Measurements from ENCODE around the gene DNAJB1.
A peak's percentile ranks its signal among the peaks of the same experiment; 100 is the strongest.

The DNAJB1 gene

DNA sequence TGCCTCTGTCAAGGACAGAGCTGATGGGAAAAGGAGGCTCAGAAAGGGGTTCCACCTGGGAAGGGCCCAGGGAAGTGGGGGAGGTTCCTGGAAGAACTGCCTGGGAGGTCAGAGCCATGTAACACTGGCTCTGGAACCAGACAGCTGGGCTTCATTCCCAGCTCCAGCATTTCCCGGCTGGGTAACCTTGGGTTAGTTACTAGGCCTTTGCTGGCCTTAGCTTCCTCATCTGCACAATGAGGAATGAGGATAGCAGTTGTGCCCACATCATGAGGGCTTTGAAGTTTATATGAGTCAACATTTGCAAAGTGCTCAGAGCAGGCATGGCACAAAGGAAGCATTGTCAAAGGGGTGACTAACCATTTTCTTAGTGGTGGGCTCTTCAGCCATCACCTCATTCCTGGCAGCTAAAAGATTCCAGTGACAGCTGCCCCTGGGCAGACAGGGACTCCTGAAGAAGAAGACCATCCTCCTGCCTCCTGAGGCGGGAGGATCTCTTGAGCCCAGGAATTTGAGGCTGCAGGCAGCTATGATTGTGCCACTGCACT is 1.7 kb upstream of the DNAJB1 start:
- DNase-seq (no peak), ATAC-seq (replicated peaks) (no peak)
- H3K36me3 Mint-ChIP-seq, result peaks cover 21 to 27% of the 10 kb centered on the region in 2 donors

DNA sequence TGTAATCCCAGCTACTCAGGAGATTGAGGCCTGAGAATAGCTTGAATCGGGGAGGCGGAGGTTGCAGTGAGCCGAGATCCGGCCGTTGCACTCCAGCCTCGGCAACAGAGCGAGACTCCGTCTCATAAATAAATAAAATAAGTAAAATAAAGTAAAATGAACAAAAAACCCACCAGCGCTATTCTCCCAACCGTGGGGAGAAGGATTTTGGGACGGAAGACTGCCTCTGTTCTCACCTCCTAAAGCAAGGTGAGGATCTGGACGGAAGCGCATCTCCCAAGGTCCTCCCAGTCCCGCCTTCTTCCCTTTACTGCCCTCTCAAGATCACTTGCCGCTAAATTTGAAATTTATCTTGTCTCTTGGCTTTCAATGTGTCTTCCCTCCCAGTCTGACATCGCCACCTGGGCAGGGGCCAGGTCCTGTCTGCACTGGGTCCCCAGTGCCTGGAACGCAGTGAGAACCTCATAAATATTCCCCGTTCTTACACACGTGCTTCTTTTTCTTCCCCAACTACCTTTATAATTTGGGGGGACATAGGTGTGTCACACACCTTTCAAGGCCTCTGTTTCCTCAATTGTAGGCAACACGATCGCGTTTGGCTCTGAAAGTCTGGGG is 1.2 kb upstream of the DNAJB1 start:
- ATAC-seq (replicated peaks), result no peak
- peak overlapping the region; percentile 94 to 95 for H3K4me3 Mint-ChIP-seq
- no peaks in the 10 kb centered on the region for H3K9me3 Mint-ChIP-seq
- peaks cover 27 to 33% of the 10 kb centered on the region in 2 donors for H3K36me3 Mint-ChIP-seq
- DNase-seq, result no peak
- H3K27ac Mint-ChIP-seq, result peak overlapping the region; percentile 99
- H3K27me3 Mint-ChIP-seq, result no peaks in the 10 kb centered on the region
- peaks cover 41 to 64% of the 10 kb centered on the region in 2 donors for H3K4me1 Mint-ChIP-seq

More for the DNA sequence above, 1.7 kb upstream of the DNAJB1 start:
- H3K4me1 Mint-ChIP-seq, result peaks cover 36 to 58% of the 10 kb centered on the region in 2 donors
- peak overlapping the region; percentile 99 for H3K27ac Mint-ChIP-seq
- no peaks in the 10 kb centered on the region for H3K9me3 Mint-ChIP-seq
- H3K27me3 Mint-ChIP-seq, result no peaks in the 10 kb centered on the region
- H3K4me3 Mint-ChIP-seq, result peak overlapping the region; percentile 94 to 95

DNA sequence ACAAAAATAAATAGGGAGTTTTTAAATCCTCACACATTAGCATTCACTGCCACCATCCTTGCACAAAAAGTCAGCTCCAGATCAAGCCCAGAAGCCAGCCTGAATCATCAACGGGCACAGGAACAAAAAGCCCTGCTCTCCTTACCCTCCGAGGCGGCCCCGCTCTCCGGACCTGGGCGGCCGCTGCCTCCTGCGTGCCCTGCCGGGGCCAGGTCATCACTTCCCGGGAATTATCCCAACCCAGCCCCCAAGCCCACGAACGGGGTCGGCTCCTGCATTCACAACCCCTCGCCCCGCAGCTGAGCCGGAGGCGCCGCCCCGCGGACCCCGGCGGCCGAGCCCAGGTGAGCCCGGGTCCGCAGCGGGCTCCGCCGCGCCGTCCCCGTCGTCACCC is 754 bp downstream of the DNAJB1 start:
- peaks cover 30 to 45% of the 10 kb centered on the region in 2 donors for H3K36me3 Mint-ChIP-seq
- ATAC-seq (replicated peaks) (no peak), DNase-seq (no peak)
- H3K9me3 Mint-ChIP-seq, result no peaks in the 10 kb centered on the region
- H3K27me3 Mint-ChIP-seq, result no peaks in the 10 kb centered on the region
- peaks cover 36 to 69% of the 10 kb centered on the region in 2 donors for H3K4me1 Mint-ChIP-seq
- peak overlapping the region; percentile 88 for H3K27ac Mint-ChIP-seq
- peak overlapping the region; percentile 94 to 95 for H3K4me3 Mint-ChIP-seq

DNA sequence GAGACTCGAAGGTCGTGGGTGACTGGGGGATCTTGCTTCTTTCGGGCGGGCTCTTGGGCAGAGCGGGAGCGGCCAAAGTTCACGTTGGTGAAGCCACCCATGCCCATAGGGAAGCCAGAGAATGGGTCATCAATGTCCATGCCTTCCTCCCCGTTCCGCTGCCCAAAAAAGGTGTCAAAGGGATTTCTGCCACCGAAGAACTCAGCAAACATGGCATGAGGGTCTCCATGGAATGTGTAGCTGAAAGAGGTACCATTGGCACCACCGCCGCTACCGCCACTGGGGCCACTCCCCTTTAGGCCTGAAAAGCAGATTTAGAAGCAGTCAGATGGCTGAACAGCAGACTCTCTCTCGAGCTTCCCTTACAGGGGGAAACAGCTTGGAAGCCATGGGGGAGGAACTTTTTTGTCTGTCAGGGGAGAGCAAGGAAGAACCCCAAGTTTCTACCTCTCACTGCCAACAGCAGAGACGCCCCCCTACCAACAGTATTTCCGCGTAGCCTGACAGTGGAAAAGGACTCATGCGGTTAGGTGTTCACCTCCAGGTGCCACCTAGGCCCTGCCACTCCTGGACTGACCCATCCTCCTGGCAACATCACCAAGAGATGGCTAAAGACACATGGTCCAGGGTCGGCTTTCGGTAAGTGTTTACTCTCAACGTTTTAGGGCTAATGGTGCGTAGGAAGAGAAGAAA is 1.3 kb downstream of the DNAJB1 start:
- Mint-ChIP-seq H3K4me3 (peak overlapping the region; percentile 94 to 95), H3K4me1 (peaks cover 32 to 64% of the 10 kb centered on the region in 2 donors), H3K9me3 (no peaks in the 10 kb centered on the region), H3K27me3 (no peaks in the 10 kb centered on the region), H3K36me3 (peaks cover 30 to 45% of the 10 kb centered on the region in 2 donors), H3K27ac (peak overlapping the region; percentile 88)
- DNase-seq (no peak), ATAC-seq (replicated peaks) (no peak)

DNA sequence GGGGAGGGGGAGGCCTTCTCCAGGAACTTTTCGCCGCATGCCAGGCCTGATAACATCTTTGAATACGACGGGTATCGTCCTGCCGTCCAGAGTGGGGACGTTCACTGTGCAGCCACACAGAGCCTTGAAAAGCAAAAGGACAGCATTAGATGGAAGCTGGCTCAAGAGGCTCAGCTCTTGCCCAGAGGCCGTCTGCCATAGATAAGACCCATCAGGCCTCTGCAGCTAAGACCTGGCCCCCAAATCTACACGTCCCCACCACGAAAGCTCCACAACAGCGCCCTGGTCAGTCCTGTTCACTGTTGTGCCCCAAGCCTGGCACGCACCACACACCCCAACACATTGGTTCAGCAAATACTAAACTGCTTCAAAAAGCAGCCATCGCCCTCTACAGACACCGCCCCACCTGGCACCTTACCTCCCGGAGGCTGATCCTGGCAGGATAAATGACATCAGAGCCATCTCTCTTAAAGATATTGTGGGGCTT is 2.1 kb downstream of the DNAJB1 start:
- Mint-ChIP-seq H3K9me3 (no peaks in the 10 kb centered on the region), H3K27ac (peak overlapping the region; percentile 31), H3K4me3 (peak overlapping the region; percentile 94 to 95), H3K36me3 (peaks cover 30 to 45% of the 10 kb centered on the region in 2 donors), H3K27me3 (no peaks in the 10 kb centered on the region), H3K4me1 (peaks cover 32 to 59% of the 10 kb centered on the region in 2 donors)
- no peak for DNase-seq
- ATAC-seq (replicated peaks), result no peak

DNA sequence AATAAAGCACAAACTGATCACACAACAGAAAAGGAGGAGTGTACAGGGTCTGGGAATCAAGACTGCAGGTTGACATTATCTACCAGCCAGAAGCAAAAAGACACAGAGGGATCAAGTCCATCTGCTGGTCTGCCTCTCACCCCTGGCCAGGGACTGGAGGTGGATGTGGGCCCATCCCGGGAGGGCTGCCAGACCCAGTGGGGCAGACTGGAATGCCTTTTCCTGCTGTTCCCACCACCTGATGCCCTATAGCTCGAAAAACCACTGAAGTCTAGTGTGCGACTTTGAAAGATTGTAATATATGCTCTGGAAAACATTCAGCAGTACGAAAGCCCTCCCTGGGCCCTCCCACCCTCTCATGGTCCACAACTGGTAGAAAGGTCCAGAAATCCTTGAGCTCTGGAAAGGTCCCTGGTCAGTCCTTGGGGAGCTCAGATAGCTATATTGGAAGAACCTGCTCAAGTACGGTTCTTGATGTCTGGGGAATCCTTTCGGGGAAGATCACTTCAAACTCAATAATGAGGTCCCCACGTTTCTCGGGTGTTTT is 2.6 kb downstream of the DNAJB1 start:
- peak overlapping the region; percentile 81 for H3K27ac Mint-ChIP-seq
- H3K36me3 Mint-ChIP-seq, result peaks cover 30 to 45% of the 10 kb centered on the region in 2 donors
- no peaks in the 10 kb centered on the region for H3K9me3 Mint-ChIP-seq
- no peaks in the 10 kb centered on the region for H3K27me3 Mint-ChIP-seq
- H3K4me3 Mint-ChIP-seq, result peak overlapping the region; percentile 94 to 95
- ATAC-seq (replicated peaks), result no peak
- peaks cover 32 to 59% of the 10 kb centered on the region in 2 donors for H3K4me1 Mint-ChIP-seq
- DNase-seq, result no peak

DNA sequence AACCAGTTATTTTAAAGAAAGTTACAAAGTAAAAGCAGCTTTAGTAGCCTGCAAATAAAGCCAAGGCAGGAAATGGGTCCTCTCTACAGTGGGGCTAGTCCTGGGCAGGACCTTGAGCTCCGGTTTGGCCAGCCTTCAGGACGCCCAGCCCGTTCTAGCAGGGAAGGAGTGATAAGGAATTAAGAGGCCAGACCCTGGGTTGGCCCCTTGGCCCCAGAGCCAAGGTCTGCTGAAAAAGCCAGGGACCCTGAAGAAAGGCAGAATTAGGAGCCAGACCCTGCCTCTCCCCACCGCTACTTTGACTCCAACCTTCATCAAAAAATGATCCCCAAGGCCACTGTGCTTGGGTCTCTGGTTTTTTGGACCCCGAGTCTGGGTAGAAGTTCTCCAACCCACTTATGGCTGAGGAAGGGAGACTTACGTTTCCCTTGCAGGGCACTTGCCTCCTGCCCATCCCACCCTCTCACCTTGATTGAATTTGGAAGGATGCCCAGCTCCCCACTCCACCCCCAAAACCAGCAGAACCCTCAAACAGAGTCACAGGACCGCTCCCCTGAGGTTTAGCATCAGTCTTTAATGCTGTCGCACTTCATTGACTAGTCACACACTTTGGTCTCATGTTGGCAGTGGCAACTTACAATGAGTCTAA is 3.9 kb downstream of the DNAJB1 start:
- ATAC-seq (replicated peaks), result no peak
- no peak for DNase-seq
- Mint-ChIP-seq H3K36me3 (peaks cover 30 to 45% of the 10 kb centered on the region in 2 donors), H3K4me3 (peak overlapping the region; percentile 5 to 49), H3K4me1 (peaks cover 27 to 52% of the 10 kb centered on the region in 2 donors), H3K27me3 (no peaks in the 10 kb centered on the region), H3K27ac (peak overlapping the region; percentile 81), H3K9me3 (no peaks in the 10 kb centered on the region)

DNA sequence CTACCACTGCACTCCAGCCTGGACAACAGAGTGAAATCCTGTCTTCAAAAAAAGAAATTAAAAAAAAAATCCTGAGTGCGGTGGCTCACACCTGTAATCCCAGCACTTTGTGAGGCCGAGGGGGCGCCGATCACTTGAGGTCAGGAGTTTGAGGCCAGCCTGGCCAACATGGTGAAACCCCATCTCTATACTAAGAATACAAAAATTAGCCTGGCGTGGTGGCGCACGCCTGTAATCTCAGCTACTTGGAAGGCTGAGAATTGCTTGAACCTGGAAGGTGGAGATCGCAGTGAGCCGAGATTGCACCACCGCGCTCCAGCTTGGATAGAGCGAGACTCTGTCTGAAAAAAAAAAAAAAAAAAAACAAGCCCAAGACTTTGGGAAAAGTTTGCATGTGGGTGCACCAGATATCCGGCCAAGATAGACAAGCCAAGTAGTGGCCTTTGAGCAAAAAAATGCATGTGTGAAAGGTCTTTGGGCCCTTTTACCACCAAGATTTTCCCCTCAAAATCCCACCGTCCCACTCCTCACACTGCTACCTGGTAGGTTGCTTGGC is 5.7 kb downstream of the DNAJB1 start:
- peaks cover 26 to 41% of the 10 kb centered on the region in 2 donors for H3K36me3 Mint-ChIP-seq
- no peak overlapping the region for H3K27ac Mint-ChIP-seq
- H3K27me3 Mint-ChIP-seq, result no peaks in the 10 kb centered on the region
- no peak for DNase-seq
- no peak overlapping the region for H3K4me3 Mint-ChIP-seq
- ATAC-seq (replicated peaks), result no peak
- no peaks in the 10 kb centered on the region for H3K9me3 Mint-ChIP-seq
- H3K4me1 Mint-ChIP-seq, result peaks cover 26 to 43% of the 10 kb centered on the region in 2 donors

DNA sequence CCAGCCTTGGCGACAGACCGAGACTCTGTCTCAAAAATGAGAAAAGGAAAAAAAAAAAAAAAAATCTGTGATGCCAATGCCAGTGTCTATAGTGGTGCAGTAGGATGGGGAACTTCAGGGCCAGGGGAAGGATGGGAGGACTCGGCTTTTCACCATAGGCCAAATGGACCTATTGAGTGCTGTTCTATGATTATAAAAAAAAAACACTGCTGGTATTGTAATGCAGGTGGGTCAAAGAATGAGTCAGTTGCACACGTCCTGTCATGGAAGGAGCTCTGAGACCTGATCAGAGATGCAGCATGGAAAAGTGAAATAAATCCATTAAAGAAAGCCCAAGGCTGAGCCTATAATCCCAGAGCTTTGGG is 7.0 kb downstream of the DNAJB1 start:
- Mint-ChIP-seq H3K4me1 (peaks cover 19 to 33% of the 10 kb centered on the region in 2 donors), H3K4me3 (no peak overlapping the region), H3K9me3 (no peaks in the 10 kb centered on the region), H3K27ac (no peak overlapping the region), H3K27me3 (no peaks in the 10 kb centered on the region), H3K36me3 (peaks cover 19 to 30% of the 10 kb centered on the region in 2 donors)
- no peak for DNase-seq
- no peak for ATAC-seq (replicated peaks)

DNA sequence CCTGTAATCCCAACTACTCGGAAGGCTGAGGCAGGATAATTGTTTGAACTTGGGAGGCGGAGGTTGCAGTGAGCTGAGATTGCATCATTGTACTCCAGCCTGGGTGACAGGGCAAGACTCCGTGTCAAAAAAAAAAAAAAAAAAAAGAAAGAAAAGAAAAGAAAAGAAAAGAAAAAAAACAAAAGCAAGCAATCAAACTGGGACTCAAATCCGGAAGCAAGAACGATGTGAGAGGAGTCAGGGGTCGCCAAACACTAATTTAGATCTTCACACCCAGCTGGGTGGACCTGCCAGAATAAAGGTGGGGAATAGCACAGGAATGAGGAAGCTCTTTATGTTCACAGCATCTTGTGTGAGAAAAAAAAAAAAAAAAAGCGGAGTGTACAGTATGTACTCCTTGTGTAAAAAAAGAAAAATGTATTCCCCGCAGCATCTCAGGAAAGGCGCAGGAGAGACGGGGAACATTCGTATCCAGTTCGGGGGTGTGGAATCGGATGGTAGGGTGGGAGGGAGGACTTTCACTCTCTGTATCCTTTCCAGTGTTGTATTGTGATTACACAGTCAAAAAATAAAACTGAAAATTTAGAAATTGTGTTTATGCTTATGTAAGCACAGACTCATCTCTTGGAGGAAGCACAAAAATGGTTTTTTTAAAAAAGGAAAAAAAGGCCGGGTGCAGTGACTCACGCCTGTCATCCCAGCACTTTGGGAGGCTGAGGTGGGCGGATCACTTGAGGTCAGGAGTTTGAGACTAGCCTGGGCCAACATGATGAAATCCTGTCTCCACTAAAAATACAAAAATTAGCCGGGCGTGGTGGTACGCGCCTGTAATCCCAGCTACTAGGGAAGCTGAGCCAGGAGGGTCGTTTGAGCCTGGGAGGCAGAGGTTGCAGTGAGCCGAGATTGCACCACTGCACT is 7.6 kb downstream of the DNAJB1 start:
- Mint-ChIP-seq H3K27ac (peak overlapping the region; percentile 67), H3K27me3 (no peaks in the 10 kb centered on the region), H3K9me3 (no peaks in the 10 kb centered on the region), H3K4me3 (no peak overlapping the region), H3K4me1 (peaks cover 15 to 28% of the 10 kb centered on the region in 2 donors), H3K36me3 (peaks cover 13 to 24% of the 10 kb centered on the region in 2 donors)
- DNase-seq (no peak), ATAC-seq (replicated peaks) (no peak)

DNA sequence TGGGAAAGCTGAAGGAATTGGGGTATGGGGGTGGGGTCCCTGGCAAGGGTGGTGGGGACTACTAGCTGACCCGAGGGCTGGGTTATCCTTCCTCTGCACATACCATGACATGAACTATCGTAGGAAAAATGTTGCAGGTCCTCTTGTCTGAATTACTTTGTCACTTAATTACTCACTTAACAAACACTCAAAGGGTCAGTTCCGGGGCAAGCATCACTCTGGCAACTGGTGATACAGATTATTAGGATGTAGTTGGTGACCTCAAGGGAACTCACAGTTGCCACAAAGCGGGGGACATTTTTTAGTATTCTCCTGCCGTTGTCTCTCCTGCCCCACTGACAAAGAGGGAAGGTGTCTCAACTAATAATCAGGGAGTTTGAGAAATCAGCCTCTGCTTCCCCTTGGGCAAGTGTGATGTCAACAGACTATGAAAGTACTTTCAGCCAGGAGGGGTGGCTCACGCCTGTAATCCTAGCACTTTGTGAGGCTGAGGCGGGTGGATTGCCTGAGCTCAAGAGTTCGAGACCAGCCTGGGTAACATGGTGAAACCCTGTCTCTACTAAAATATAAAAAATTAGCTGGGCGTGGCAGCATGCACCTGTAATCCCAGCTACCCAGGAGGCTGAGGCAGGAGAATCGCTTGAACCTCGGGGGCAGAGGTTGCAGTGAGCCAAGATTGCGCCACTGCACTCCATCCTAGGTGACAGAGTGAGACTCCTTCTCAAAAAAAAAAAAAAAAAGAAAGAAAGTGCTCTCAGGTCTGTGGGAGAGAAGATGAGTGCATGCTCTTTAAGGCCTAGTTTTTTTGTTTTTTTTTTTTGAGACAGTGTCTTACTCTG is 10.3 kb downstream of the DNAJB1 start:
- no peak for ATAC-seq (replicated peaks)
- Mint-ChIP-seq H3K27me3 (peaks cover 6 to 13% of the 10 kb centered on the region in 2 donors), H3K4me1 (peaks cover 6 to 7% of the 10 kb centered on the region in 2 donors), H3K27ac (no peak overlapping the region), H3K9me3 (no peaks in the 10 kb centered on the region), H3K36me3 (peaks cover 0 to 3% of the 10 kb centered on the region in 2 donors), H3K4me3 (no peak overlapping the region)
- no peak for DNase-seq

DNA sequence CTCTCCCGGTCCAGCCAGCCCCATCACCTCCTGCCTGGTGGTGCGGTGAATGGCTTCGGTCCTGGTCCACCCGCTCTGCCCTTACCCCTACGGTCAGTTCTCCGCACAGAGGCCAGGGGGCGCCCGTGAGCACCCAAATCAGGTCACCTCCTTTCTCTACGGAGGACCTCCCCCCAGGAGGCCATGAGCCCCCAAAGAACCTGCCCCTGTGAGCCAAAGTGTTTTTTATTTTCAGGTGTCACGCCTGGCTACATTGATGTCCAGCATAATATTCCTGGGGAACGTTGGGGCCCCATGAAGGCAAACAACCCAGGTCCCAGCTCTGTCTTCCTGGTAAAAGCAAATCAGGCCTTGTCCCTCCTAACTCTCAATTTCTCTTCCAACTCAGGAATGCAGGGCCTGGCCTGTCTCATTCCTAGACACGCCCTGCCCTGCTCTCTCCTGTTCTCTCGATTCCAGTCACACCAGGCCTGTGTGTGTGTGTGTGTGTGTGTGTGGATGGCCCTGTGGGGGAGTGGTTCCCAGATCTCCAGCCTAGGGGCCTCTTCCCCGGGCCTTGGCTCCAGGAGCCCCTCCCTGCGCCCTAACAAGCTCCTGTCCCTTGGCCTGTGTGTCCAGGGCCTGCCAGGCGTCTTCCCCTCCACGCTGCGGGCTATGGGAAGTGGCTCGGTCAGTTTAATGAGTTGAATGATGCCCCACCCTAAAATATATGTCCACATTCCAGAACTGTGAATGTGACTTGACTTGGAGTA is 12.5 kb downstream of the DNAJB1 start:
- Mint-ChIP-seq H3K36me3 (no peaks in the 10 kb centered on the region), H3K4me3 (peak overlapping the region in 1 of 2 donors; percentile 45), H3K9me3 (no peaks in the 10 kb centered on the region), H3K27ac (no peak overlapping the region), H3K27me3 (peaks cover 6 to 13% of the 10 kb centered on the region in 2 donors), H3K4me1 (peaks cover 6 to 7% of the 10 kb centered on the region in 2 donors)
- peak; percentile 52 for DNase-seq
- peak; percentile 83 to 86 for ATAC-seq (replicated peaks)
